ENCODE data around the gene SCAND1. TPM values are rescaled to one million over a fixed set of nuclear protein-coding genes. Genes with fewer than 3 reads are reported as not detected.
A peak's percentile ranks its signal among the peaks of the same experiment; 100 is the strongest.
"Not testable (repeated sequence)": the region's sequence is repeated elsewhere in the genome, so short reads cannot be mapped to it uniquely, and the experiment has no call there.

The SCAND1 gene
- total RNA-seq, 1 donor from 2014 or later, result 31.9 TPM

DNA sequence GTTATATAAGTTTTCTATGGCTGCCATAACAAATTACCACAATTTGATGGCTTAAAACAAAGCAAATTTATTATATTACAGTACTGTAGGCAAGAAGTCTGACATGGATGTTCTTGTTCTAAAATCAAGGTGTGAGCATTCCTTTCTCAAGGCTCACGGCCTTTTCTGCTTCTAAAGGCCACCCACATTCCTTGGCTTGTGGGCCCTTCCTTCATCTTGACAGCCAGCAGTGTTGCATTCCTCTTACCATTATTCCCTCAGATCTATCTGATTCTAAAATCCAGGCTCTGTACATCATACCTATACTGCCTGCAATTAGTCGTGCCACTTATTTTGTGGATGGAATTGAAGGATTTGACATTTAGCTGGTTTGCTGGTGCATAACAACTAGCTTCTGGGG is 17.7 kb upstream of the SCAND1 start:
- TF ChIP-seq, protein P1, sequence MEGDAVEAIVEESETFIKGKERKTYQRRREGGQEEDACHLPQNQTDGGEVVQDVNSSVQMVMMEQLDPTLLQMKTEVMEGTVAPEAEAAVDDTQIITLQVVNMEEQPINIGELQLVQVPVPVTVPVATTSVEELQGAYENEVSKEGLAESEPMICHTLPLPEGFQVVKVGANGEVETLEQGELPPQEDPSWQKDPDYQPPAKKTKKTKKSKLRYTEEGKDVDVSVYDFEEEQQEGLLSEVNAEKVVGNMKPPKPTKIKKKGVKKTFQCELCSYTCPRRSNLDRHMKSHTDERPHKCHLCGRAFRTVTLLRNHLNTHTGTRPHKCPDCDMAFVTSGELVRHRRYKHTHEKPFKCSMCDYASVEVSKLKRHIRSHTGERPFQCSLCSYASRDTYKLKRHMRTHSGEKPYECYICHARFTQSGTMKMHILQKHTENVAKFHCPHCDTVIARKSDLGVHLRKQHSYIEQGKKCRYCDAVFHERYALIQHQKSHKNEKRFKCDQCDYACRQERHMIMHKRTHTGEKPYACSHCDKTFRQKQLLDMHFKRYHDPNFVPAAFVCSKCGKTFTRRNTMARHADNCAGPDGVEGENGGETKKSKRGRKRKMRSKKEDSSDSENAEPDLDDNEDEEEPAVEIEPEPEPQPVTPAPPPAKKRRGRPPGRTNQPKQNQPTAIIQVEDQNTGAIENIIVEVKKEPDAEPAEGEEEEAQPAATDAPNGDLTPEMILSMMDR (IDR thresholded peaks at IDR 0.05; ENCODE audit: insufficient read depth, low read length, severe bottlenecking), result no peak
- no peak for FAIRE-seq
- no peak overlapping the region for H3K4me3 ChIP-seq (ENCODE audit: low read depth, low read length)
- H3K27me3 ChIP-seq (ENCODE audit: control insufficient read depth, insufficient read depth, low read length), result no peaks in the 10 kb centered on the region
- no peaks in the 10 kb centered on the region for H3K36me3 ChIP-seq (ENCODE audit: control insufficient read depth, insufficient read depth, low read length)
- DNase-seq (ENCODE audit: low read depth), result no peak

DNA sequence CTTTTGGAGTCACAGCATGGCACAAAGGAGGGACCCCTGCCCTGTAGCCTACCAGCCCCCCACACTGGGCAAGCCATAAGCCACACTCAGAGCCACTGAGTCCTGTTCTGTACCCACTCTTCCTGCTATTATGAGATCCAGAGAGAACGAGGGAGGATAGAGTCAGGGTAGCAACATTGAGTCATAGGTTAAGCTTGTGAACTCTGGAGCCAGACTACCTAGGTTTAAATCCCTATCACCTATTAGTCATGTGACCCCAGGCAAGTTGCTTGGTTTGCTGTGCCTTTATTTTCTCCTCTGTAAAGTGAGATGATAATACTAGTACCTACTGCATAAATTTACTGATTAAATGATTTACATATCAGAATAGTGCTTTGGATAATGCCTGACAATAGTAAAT is 14.6 kb upstream of the SCAND1 start:
- DNase-seq (ENCODE audit: low read depth), result peak; percentile 83
- Histone ChIP-seq H3K4me3 (ENCODE audit: low read depth, low read length) (no peak overlapping the region), H3K36me3 (ENCODE audit: control insufficient read depth, insufficient read depth, low read length) (no peaks in the 10 kb centered on the region), H3K27me3 (ENCODE audit: control insufficient read depth, insufficient read depth, low read length) (no peaks in the 10 kb centered on the region)
- TF ChIP-seq, protein P1 (IDR thresholded peaks at IDR 0.05; ENCODE audit: insufficient read depth, low read length, severe bottlenecking), result no peak
- FAIRE-seq, result no peak

DNA sequence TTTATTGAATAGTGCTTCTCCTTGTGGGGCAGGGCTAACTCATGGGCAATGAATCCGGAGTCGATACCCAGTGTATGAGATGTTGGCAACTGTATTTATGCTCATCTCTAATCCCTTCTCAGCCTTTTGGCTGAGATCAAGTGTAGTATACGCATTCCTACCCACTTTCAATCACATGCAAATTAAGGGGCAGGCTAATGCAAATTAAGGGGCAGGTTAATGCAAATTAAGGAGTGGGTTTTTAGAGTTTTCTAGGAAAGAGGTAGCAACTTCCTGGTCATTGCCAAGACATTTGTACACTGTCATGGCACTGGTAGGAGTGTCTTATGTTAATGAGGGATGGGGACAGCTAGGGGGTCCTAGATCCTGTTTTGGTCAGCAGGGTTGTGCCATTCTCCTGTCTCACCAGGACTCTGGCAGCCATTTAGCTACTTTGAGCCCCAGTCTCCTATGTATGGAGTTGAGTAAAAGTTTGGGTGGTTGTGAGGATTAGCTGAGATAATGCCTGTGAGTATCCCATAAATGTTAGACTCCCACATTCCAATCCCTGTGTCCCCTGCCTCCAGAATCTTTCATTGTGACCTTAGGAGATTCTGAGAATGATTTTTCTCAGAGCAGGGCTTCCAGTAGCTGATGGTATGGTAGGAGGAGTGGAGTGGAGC is 13.8 kb upstream of the SCAND1 start, which contains the start of gene CNBD2:
CNBD2 (plus strand) TSS at position 612 of the 662 bp plus-strand sequence. CDS start 173 bp downstream, outside the sequence.
- no peak for DNase-seq (ENCODE audit: low read depth)

DNA sequence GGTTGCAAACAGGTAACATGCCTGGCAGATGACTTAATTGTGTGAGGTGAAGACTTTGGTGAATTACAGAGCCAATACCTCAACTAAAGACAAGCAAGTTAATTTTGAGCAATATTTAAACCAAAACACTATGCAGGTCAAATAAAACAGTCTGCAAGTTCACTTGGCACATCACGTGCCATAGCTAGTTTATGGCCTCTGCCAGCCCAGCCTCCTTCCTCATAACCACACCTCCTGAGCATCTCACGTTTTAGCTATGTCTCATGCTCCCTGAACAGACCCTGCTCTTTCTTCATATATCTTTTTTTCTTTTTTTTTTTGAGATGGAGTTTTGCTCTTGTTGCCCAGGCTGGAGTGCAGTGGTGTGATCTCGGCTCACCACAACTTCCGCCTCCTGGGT is 9.6 kb upstream of the SCAND1 start:
- no peak for FAIRE-seq
- Histone ChIP-seq H3K27me3 (ENCODE audit: control insufficient read depth, insufficient read depth, low read length) (no peaks in the 10 kb centered on the region), H3K36me3 (ENCODE audit: control insufficient read depth, insufficient read depth, low read length) (no peaks in the 10 kb centered on the region), H3K4me3 (ENCODE audit: low read depth, low read length) (no peak overlapping the region)
- no peak for DNase-seq (ENCODE audit: low read depth)
- TF ChIP-seq, protein P1 (IDR thresholded peaks at IDR 0.05; ENCODE audit: insufficient read depth, low read length, severe bottlenecking), result no peak

More for the DNA sequence above, 13.8 kb upstream of the SCAND1 start, which contains the start of gene CNBD2:
- TF ChIP-seq, protein P1 (IDR thresholded peaks at IDR 0.05; ENCODE audit: insufficient read depth, low read length, severe bottlenecking), result no peak
- no peak within 1 kb of the TSS for H3K4me3 ChIP-seq (ENCODE audit: low read depth, low read length)
- no peaks in the 10 kb centered on the region for H3K36me3 ChIP-seq (ENCODE audit: control insufficient read depth, insufficient read depth, low read length)
- H3K27me3 ChIP-seq (ENCODE audit: control insufficient read depth, insufficient read depth, low read length), result no peaks in the 10 kb centered on the region
- FAIRE-seq, result no peak

DNA sequence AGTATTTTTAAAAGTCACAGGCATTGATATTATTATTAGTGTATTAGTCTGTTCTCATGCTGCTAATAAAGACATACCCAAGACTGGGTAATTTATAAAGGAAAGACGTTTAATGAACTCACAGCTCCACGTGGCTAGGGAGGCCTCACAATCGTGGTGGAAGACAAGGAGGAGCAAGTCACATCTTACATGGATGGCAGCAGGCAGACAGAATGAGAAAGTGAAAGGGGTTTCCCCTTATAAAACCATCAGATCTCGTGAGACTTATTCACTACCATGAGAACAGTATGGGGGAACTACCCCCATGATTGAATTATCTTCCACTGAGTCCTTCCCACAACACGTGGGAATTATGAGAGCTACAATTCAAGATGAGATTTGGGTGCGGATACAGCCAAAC is 5.0 kb upstream of the SCAND1 start:
- FAIRE-seq; H3K27me3 ChIP-seq (ENCODE audit: control insufficient read depth, insufficient read depth, low read length); H3K36me3 ChIP-seq (ENCODE audit: control insufficient read depth, insufficient read depth, low read length); DNase-seq (ENCODE audit: low read depth); H3K4me3 ChIP-seq (ENCODE audit: low read depth, low read length): not testable (repeated sequence)

DNA sequence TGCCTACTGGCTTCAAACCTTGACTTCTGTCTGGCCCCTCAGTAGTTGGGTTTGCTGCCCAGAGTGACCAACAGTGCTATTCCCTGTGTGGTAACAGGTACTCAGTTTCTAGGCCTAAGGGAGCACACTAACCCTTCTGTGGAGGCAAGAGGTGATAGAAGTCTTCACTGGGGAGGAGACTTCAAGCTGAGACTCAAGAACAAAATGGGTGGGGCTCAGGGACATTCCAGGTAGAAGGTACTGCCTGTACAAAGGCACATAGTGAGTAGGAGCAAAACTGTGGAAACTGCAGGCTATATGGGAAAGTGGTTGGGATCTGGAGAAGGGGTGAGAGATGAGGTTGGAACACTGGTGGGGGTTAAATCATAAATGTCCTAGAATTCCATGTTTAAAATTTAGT is 2.3 kb upstream of the SCAND1 start:
- TF ChIP-seq, protein P1 (IDR thresholded peaks at IDR 0.05; ENCODE audit: insufficient read depth, low read length, severe bottlenecking), result no peak
- H3K36me3 ChIP-seq (ENCODE audit: control insufficient read depth, insufficient read depth, low read length), result no peaks in the 10 kb centered on the region
- FAIRE-seq, result no peak
- no peaks in the 10 kb centered on the region for H3K27me3 ChIP-seq (ENCODE audit: control insufficient read depth, insufficient read depth, low read length)
- H3K4me3 ChIP-seq (ENCODE audit: low read depth, low read length), result no peak overlapping the region
- DNase-seq (ENCODE audit: low read depth), result peak; percentile 23
